IMR-90 (cell line): ENCODE results near the gene PRDM12.

Experiments
- BHLHE40 ChIP-seq: fragments of 150-350 bp; IDR thresholded peaks from 2 replicates; pipeline ENCODE4 v1.6.1; 2016; ENCODE audit warnings: mild to moderate bottlenecking, low read depth, low read length
- CEBPB ChIP-seq: IDR thresholded peaks from 2 replicates; pipeline ENCODE4 v1.6.1; 2012; ENCODE audit warnings: low read depth, low read length, improper control_type of control experiment
- CTCF ChIP-seq: conservative IDR thresholded peaks from 2 replicates; pipeline ENCODE4 v1.5.1; 2012; ENCODE audit warnings: mild to moderate bottlenecking, low read depth, low read length, improper control_type of control experiment
- MAZ ChIP-seq: IDR thresholded peaks from 2 replicates; pipeline ENCODE4 v1.6.1; 2012; ENCODE audit warnings: low read depth, mild to moderate bottlenecking, low read length, improper control_type of control experiment, moderate library complexity, borderline replicate concordance
- MXI1 ChIP-seq: IDR thresholded peaks from 2 replicates; pipeline ENCODE4 v1.6.1; 2012; ENCODE audit warnings: low read depth, mild to moderate bottlenecking, low read length, moderate library complexity, borderline replicate concordance
- POLR2A ChIP-seq: IDR thresholded peaks from 2 replicates; pipeline ENCODE4 v1.6.1; 2012; ENCODE audit warnings: mild to moderate bottlenecking, low read depth, low read length
- RAD21 ChIP-seq: IDR thresholded peaks from 2 replicates; pipeline ENCODE4 v1.6.1; 2012; ENCODE audit warnings: low read length, improper control_type of control experiment
- RFX5 ChIP-seq: IDR thresholded peaks from 2 replicates; pipeline ENCODE4 v1.8.0; 2012; ENCODE audit warnings: low read depth, mild to moderate bottlenecking, low read length, moderate library complexity

GRCh38 chr9:130688072-130688471 lies 23.7 kb downstream of the PRDM12 start:
- TF ChIP-seq CTCF, result no peak
- TF ChIP-seq POLR2A, result no peak
- no peak for TF ChIP-seq BHLHE40
- no peak for TF ChIP-seq CEBPB
- TF ChIP-seq MAZ, result no peak
- no peak for TF ChIP-seq MXI1
- TF ChIP-seq RAD21, result no peak
- TF ChIP-seq RFX5, result no peak
